Measurements from ENCODE around the gene LCN1. TPM values are rescaled to one million over a fixed set of nuclear protein-coding genes. Genes with fewer than 3 reads are reported as not detected.

Gene LCN1
- total and polyA plus RNA-seq, 2 of the 8 experiments (the other 6 are each of a cell fraction or from before 2014, with no cell fraction given), result not detected

GRCh38 chr9:135568026-135568425 is 46.8 kb downstream of the LCN1 start (continued):
- TF ChIP-seq CHD7 (IDR thresholded peaks at IDR 0.05; ENCODE audit: insufficient replicate concordance, low read length) (no peak), SP1 (IDR thresholded peaks at IDR 0.05; ENCODE audit: low read depth, low read length) (no peak)

All from H1 (cell line).